ENCODE results near the gene HMCN1. TPM values are rescaled to one million over a fixed set of nuclear protein-coding genes. Genes with fewer than 3 reads are reported as not detected.

Gene HMCN1
- total and polyA plus RNA-seq, 9 donors, result 1.4 to 26.6 (median 3.8) TPM

DNA sequence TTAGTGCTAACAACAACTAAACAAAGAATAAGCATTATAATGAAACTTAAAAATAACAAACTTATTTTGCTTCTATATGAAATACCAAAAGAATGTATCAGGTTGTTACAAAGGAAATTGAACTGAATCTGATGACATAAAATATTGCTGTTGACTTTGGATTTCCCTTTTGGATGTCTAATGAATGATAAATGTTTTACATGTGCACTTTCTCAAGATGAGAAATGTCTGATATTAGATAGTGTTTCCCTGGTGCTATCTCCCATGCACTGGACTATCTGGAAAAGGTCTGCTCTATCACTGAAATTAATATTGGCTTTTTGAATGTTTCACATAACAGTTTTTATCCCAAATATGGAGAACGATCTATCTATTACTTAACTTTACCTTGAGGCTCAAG is 179.9 kb downstream of the HMCN1 start:
- no peak overlapping the region for H3K27ac ChIP-seq
- no peak for DNase-seq
- 85 to 98% (median 92%) methylated on average over 1 of the region's 1 CpG for WGBS, 3 donors

DNA sequence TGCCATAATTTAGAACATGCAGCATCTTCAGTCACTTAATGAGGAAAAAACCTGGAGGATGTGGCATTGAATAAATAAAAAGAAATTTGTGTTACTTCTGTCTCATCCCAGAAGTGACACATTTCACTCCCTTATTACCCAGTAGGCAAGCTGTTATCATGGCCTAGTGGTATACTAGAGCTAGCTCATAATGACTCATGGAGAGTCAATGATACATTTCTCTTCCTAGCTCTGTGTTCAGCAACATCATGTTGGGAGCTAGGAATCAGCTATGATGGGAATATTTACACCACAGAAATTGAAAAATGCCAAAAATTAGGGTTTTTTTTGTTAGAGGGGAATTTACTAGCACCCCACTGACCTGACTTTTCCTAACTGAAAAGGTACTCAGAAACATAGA is 182.7 kb downstream of the HMCN1 start:
- TF ChIP-seq, protein P1, sequence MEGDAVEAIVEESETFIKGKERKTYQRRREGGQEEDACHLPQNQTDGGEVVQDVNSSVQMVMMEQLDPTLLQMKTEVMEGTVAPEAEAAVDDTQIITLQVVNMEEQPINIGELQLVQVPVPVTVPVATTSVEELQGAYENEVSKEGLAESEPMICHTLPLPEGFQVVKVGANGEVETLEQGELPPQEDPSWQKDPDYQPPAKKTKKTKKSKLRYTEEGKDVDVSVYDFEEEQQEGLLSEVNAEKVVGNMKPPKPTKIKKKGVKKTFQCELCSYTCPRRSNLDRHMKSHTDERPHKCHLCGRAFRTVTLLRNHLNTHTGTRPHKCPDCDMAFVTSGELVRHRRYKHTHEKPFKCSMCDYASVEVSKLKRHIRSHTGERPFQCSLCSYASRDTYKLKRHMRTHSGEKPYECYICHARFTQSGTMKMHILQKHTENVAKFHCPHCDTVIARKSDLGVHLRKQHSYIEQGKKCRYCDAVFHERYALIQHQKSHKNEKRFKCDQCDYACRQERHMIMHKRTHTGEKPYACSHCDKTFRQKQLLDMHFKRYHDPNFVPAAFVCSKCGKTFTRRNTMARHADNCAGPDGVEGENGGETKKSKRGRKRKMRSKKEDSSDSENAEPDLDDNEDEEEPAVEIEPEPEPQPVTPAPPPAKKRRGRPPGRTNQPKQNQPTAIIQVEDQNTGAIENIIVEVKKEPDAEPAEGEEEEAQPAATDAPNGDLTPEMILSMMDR (IDR thresholded peaks at IDR 0.05), result no peak
- no peak for TF ChIP-seq EP300 (IDR thresholded peaks at IDR 0.05)
- no peak for TF ChIP-seq POLR2A (IDR thresholded peaks at IDR 0.05)

More for the DNA sequence above, 179.9 kb downstream of the HMCN1 start:
- Histone ChIP-seq H3K36me3 (no peaks in the 10 kb centered on the region), H3K9me3 (no peaks in the 10 kb centered on the region), H3K27me3 (no peaks in the 10 kb centered on the region), H3K4me1 (ENCODE audit: insufficient read depth) (no peaks in the 10 kb centered on the region), H3K4me3 (no peak overlapping the region)
- TF ChIP-seq POLR2A (IDR thresholded peaks at IDR 0.05), result no peak
- TF ChIP-seq EP300 (IDR thresholded peaks at IDR 0.05), result no peak
- TF ChIP-seq, protein P1 (IDR thresholded peaks at IDR 0.05), result no peak
- intact Hi-C loops (cut with DNase I), result no loop called here

DNA sequence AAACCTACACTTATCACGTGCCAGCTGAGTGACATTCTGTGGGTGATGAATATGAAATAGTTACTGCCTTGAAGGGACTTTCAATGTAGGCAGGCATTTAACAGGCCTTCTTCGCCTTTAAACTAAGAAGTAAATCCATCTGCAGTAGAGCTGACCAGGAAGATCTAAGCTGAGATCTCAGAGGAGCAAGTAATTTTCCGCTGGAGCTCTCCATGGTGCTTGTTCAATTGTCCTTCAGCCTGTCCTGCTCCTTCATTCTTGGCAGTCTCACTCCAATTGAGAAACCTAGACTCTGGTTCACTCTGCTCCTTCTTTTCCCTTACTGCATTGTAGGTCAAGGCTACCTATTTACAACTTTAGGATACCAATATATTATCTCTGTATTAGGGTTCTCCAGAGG is 183.5 kb downstream of the HMCN1 start:
- H3K9me3 ChIP-seq, result no peaks in the 10 kb centered on the region
- no peaks in the 10 kb centered on the region for H3K36me3 ChIP-seq
- WGBS, 3 donors, result 87 to 88% (median 88%) methylated on average over 3 of the region's 3 CpGs
- H3K27ac ChIP-seq, result no peak overlapping the region
- H3K4me3 ChIP-seq, result no peak overlapping the region
- no peaks in the 10 kb centered on the region for H3K4me1 ChIP-seq (ENCODE audit: insufficient read depth)
- TF ChIP-seq, protein P1 (IDR thresholded peaks at IDR 0.05), result no peak
- TF ChIP-seq POLR2A (IDR thresholded peaks at IDR 0.05) (no peak), EP300 (IDR thresholded peaks at IDR 0.05) (no peak)
- intact Hi-C loops (cut with DNase I), result no loop called here
- DNase-seq, result no peak
- no peaks in the 10 kb centered on the region for H3K27me3 ChIP-seq

More for the DNA sequence above, 182.7 kb downstream of the HMCN1 start:
- Histone ChIP-seq H3K9me3 (no peaks in the 10 kb centered on the region), H3K4me1 (ENCODE audit: insufficient read depth) (no peaks in the 10 kb centered on the region), H3K27ac (no peak overlapping the region), H3K4me3 (no peak overlapping the region), H3K27me3 (no peaks in the 10 kb centered on the region), H3K36me3 (no peaks in the 10 kb centered on the region)
- intact Hi-C loops (cut with DNase I), result no loop called here
- DNase-seq, result no peak

DNA sequence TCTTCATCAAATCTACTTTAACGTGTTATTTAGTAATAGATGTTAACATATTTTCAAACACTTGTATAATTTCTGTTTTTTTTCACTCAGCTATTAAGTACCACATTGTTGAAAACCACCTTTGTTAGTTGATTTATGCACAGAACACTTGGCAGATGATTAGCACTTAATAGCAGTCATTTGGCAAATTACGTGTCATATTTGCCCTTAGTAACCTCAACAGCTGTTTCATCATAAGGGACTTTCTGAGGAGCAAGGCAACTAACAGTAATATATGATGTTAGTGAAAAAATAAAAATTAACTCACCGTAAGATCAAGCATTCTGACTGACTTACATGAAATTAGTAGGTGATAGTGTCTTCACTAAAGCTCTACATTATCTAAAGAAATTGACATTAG is 186.4 kb downstream of the HMCN1 start:
- no peak overlapping the region for H3K4me3 ChIP-seq
- intact Hi-C loops (cut with DNase I), result no loop called here
- WGBS, 3 donors, result 77 to 78% (median 77%) methylated on average over 3 of the region's 3 CpGs

More for the DNA sequence above, 186.4 kb downstream of the HMCN1 start:
- no peaks in the 10 kb centered on the region for H3K27me3 ChIP-seq
- no peaks in the 10 kb centered on the region for H3K36me3 ChIP-seq
- TF ChIP-seq EP300 (IDR thresholded peaks at IDR 0.05), result no peak
- TF ChIP-seq, protein P1 (IDR thresholded peaks at IDR 0.05), result no peak
- no peak for TF ChIP-seq POLR2A (IDR thresholded peaks at IDR 0.05)
- H3K9me3 ChIP-seq, result no peaks in the 10 kb centered on the region
- H3K4me1 ChIP-seq (ENCODE audit: insufficient read depth), result no peaks in the 10 kb centered on the region
- no peak overlapping the region for H3K27ac ChIP-seq
- DNase-seq, result no peak
